HG03575 (cell line): ENCODE results near the gene NOL6.

Experiments
- ATAC-seq: cut with Tn5 transposase; IDR thresholded peaks from one replicate; pipeline ENCODE4 v1.9.1; 2021; ENCODE audit not compliant: unreplicated experiment, insufficient number of reproducible peaks, low FRiP score; ENCODE audit errors: extremely low read depth

The NOL6 gene

DNA sequence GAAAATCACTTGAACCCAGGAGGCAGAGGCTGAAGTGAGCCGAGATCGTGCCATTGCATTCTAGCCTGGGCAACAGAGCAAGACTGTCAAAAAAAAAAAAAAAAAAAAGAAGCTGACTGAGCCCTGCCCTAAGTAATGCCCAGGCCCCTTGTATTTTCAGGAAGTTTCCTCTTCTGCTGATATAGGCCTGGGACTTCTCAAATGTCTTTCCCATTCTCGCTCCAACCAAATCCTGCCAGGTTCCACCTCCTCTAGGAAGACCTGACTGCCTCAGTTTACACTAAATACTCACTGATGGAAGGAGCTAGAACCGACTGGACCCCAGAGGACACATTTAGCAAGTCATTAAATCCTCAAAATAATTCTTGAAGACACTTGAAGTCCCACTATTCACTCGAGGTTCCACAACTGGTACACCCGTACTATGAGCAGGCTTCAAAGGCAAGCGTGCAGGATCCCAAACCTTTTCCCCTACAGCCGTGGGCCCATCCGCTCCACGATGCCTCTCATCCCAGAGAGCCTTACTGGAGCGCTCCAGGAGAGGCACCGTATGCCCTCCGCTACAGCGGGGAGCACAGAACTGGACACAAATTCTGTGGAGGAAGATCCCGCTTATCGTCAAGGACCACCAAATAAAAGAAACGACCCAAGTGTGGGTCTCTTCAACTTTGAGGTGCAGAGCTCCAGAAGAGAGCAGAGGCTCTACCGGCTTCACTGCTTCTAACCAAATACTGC lies 676 bp downstream of the NOL6 start:
- ATAC-seq, result no peak

GRCh38 chr9:33472171-33472880 lies 1.4 kb downstream of the NOL6 start:
- no peak for ATAC-seq

- no peak for ATAC-seq
Observed at GRCh38 chr9:33471361-33471760, 2.4 kb downstream of the NOL6 start.

DNA sequence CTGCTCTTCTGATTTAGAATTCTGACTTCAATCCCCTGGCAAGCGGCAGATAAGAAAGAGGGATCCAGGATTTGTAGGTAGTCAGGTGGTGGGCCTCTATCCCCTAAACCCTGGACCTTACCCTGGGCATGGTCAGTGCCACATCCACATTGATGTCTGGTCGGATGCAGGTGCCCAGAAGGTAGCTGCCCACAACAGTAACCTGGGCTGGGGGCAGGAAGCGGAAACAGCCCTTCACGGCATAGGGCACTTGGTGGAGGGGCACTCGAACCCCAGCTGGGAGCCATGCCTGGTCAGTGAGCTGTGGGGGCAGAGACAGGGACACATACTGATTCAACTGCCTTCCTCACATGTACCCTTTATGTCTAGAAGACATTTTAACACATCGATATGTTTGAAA lies 3.8 kb downstream of the NOL6 start:
- no peak for ATAC-seq

DNA sequence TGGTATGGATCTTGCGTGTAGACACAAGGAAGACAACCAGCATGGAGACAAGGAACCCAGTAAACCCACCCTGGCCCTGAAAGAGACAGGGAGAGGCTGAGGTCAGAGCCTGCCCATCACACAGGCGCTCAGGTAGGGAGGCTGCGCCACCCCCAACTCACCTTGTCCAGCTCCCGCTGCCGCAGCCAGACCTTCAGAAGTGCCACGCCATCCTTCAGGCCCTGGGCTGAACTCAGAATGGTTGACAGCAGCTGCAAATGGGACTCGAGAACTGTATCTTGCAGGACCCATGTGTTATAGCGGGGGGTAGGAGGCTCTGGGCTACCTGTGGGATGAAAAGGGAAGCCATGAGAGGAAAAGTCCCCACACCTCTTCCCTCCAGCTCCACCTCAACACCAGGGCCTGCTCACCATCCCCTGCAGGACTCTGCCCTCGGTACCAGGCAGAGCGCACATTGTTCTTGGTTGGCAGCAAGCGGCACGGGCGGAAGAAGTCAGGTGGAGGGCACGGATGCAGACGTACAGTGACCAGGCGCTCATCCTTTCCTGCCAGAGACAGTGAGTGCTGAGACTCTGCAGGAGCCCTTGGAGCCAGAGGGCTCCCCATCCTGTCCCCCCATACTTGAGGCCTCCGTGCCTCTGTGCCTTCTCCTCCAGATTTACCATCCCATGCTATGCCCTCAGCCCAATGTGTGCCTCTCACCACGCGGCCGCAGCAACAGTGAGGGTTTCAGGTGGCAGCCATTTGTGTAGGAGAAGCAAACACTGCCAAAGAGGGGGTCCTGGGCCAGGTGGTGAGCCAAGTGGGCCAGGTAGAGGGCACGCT lies 4.7 kb downstream of the NOL6 start:
- no peak for ATAC-seq

- no peak for ATAC-seq
Observed at GRCh38 chr9:33468215-33468730, 5.5 kb downstream of the NOL6 start.

- ATAC-seq, result no peak
Observed at GRCh38 chr9:33467526-33467925, 6.2 kb downstream of the NOL6 start.

- no peak for ATAC-seq
Observed at GRCh38 chr9:33466565-33467495, 6.9 kb downstream of the NOL6 start.

- ATAC-seq, result no peak
Observed at GRCh38 chr9:33465596-33466564, 7.8 kb downstream of the NOL6 start.

DNA sequence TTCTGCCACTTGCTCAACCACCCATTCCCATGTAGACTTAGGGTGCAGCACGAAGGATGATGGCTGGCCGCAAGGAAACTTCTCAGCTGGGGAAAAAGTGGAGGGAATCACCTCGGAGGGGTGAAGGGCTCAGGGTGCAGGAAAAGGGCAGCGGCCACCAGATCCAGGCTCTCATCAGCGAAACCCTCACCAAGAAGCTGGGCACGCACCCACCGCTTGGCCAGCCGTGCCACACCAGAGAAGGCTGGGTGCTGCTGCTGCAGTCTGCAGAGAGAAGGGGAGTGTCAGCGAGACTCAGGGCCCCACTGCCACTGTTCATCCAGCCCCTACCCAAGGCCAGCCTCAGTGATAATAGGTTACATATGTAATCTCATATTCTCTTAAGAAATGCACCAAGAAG lies 8.6 kb downstream of the NOL6 start:
- ATAC-seq, result no peak

GRCh38 chr9:33464045-33464636 lies 9.6 kb downstream of the NOL6 start:
- ATAC-seq, result no peak

GRCh38 chr9:33463151-33463550 lies 10.6 kb downstream of the NOL6 start:
- no peak for ATAC-seq

DNA sequence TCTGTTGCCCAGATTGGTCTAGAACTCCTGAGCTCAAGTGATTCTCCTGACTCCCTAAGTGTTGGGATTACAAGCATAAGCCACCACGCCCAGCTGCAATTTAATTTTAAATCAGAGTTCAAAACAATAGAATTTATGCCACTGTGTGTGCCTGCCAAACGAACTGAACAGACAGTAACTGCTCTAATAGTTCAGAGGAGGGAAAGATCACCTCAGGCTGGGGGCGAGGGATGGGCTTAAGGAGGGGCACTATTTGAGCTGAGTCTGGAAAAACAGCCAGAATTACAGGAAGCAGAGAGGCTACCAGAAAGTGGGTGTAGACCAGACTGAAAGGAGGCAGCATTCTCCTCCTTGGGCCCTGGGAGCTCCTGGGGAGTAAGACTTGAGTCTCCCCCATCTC lies 12.2 kb downstream of the NOL6 start:
- ATAC-seq, result no peak

DNA sequence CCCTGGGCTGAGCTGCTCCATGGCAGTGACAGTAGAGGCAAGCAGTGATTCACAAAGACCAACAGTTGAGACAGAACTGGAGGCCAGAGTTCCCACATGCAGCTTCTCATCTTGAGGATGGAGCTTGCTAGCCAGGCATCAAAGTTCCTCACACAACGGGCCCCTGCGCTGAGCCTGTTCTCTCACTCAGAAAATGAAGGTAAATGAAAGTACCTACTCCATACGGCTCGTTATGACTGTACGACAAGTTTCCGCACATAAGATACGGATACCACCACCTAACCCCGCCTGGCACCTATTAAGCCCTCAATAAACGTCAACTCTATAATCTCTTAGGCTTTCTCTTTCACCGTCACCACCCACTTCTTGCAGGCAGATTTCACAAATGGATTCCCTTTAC lies 12.9 kb downstream of the NOL6 start:
- ATAC-seq, result no peak

GRCh38 chr9:33459115-33459514 lies 14.6 kb downstream of the NOL6 start:
- ATAC-seq, result no peak

- ATAC-seq, result no peak
Observed at GRCh38 chr9:33458444-33458843, 15.3 kb downstream of the NOL6 start.

GRCh38 chr9:33455945-33456344 lies 17.8 kb downstream of the NOL6 start:
- no peak for ATAC-seq
